IMR-90 (cell line): ENCODE measurements around the gene TMEM233. TPM values are rescaled to one million over a fixed set of nuclear protein-coding genes. Genes with fewer than 3 reads are reported as not detected.
A peak's percentile ranks its signal among the peaks of the same experiment; 100 is the strongest.

Experiments
- ATAC-seq: fragments of 200-7000 bp; cut with Tn5 transposase; 2 replicates; pipeline ENCODE4 v1.9.1; 2020; ENCODE audit warnings: low read depth, mild to moderate bottlenecking, moderate library complexity
- BruUV-seq: library from RNA; stranded (reverse); fragments of 400-500 nt; replicated peaks from 2 replicates; lab custom pipeline; 2021; lab: Mats Ljungman, UMichigan
- CTCF ChIA-PET: fragments of 300-600 bp; formaldehyde crosslinking; extraction: SDS; loops from one replicate; lab custom pipeline; 2021; ENCODE audit warnings: antibody characterized with exemption; lab: Yijun Ruan, JAX
- POLR2A ChIA-PET: fragments of 300-600 bp; sonication (Branson Sonifier 250); formaldehyde crosslinking; loops from one replicate; lab custom pipeline; 2022; ENCODE audit warnings: antibody characterized with exemption; ENCODE audit not compliant: unreplicated experiment; lab: Charles Lee
- DNase-seq: peaks from one replicate; pipeline ENCODE4 v3.0.0; 2013
- H2AFZ ChIP-seq: replicated peaks from 2 replicates; pipeline ENCODE3; 2013; ENCODE audit warnings: low read length, mild to moderate bottlenecking; ENCODE audit not compliant: poor library complexity
- H2AK5ac ChIP-seq: 2 replicates; pipeline ENCODE4 v1.6.1; 2013; ENCODE audit warnings: low read depth, low read length, inconsistent platforms
- H2AK9ac ChIP-seq: replicated peaks from 2 replicates; pipeline ENCODE3; 2013; ENCODE audit warnings: mild to moderate bottlenecking, low read depth, low read length, moderate library complexity; ENCODE audit not compliant: poor library complexity
- H2BK120ac ChIP-seq: 2 replicates; pipeline ENCODE4 v1.6.1; 2013; ENCODE audit warnings: low read depth, low read length, inconsistent platforms
- H2BK15ac ChIP-seq: 3 replicates; pipeline ENCODE4 v1.6.1; 2013; ENCODE audit warnings: low read depth, low read length, inconsistent platforms
- H2BK20ac ChIP-seq: 2 replicates; pipeline ENCODE4 v1.6.1; 2013; ENCODE audit warnings: low read depth, mild to moderate bottlenecking, inconsistent platforms, low read length, moderate library complexity
- H2BK5ac ChIP-seq: 2 replicates; pipeline ENCODE4 v1.6.1; 2013; ENCODE audit warnings: mild to moderate bottlenecking, low read depth, low read length, inconsistent platforms; ENCODE audit not compliant: poor library complexity, severe bottlenecking
- H3K14ac ChIP-seq: replicated peaks from 2 replicates; pipeline ENCODE4 v1.6.1; 2013; ENCODE audit warnings: low read depth, low read length, inconsistent platforms
- H3K18ac ChIP-seq: 2 replicates; pipeline ENCODE4 v1.6.1; 2013; ENCODE audit warnings: low read depth, low read length, control low read depth
- H3K23ac ChIP-seq: 2 replicates; pipeline ENCODE4 v1.6.1; 2013; ENCODE audit warnings: low read depth, low read length, inconsistent platforms
- H3K27ac ChIP-seq: 2 replicates; pipeline ENCODE4 v1.5.1; 2013; ENCODE audit warnings: mild to moderate bottlenecking, control low read depth, low read length; ENCODE audit not compliant: insufficient read depth
- H3K27me3 ChIP-seq: 2 replicates; pipeline ENCODE4 v1.6.1; 2013; ENCODE audit warnings: low read length; ENCODE audit not compliant: control insufficient read depth, insufficient read depth
- H3K36me3 ChIP-seq: 2 replicates; pipeline ENCODE4 v1.6.1; 2013; ENCODE audit warnings: low read length, mixed read lengths; ENCODE audit not compliant: control insufficient read depth, insufficient read depth
- H3K4ac ChIP-seq: 2 replicates; pipeline ENCODE4 v1.6.1; 2013; ENCODE audit warnings: low read depth, low read length, inconsistent platforms
- H3K4me1 ChIP-seq: 2 replicates; pipeline ENCODE4 v1.6.1; 2013; ENCODE audit warnings: low read length, mixed read lengths; ENCODE audit not compliant: control insufficient read depth, insufficient read depth
- H3K4me2 ChIP-seq: 2 replicates; pipeline ENCODE4 v1.6.1; 2013; ENCODE audit warnings: low read depth, mild to moderate bottlenecking, control low read depth, low read length, moderate library complexity
- H3K4me3 ChIP-seq: 2 replicates; pipeline ENCODE4 v1.5.1; 2013; ENCODE audit warnings: low read depth, mild to moderate bottlenecking, control low read depth, low read length, moderate library complexity; ENCODE audit not compliant: insufficient read depth
- H3K56ac ChIP-seq: 2 replicates; pipeline ENCODE4 v1.6.1; 2013; ENCODE audit warnings: low read length, inconsistent platforms; ENCODE audit not compliant: insufficient read depth; ENCODE audit errors: extremely low read depth
- H3K79me1 ChIP-seq, 2 experiments: 2 replicates each; pipeline ENCODE4 v1.6.1; 2013; ENCODE audit warnings: low read length in 2 of 2, inconsistent platforms in 1 of 2, low read depth in 1 of 2
- H3K9ac ChIP-seq: 2 replicates; pipeline ENCODE4 v1.6.1; 2013; ENCODE audit warnings: low read depth, low read length, control low read depth
- H3K9me1 ChIP-seq: 2 replicates; pipeline ENCODE4 v1.6.1; 2013; ENCODE audit warnings: low read length, inconsistent platforms; ENCODE audit not compliant: insufficient read depth
- H3K9me3 ChIP-seq: 2 replicates; pipeline ENCODE4 v1.6.1; 2013; ENCODE audit warnings: low read length; ENCODE audit not compliant: control insufficient read depth, insufficient read depth
- H4K20me1 ChIP-seq: 2 replicates; pipeline ENCODE4 v1.6.1; 2013; ENCODE audit warnings: low read length, inconsistent platforms; ENCODE audit not compliant: insufficient read depth
- H4K5ac ChIP-seq: 2 replicates; pipeline ENCODE4 v1.6.1; 2013; ENCODE audit warnings: mild to moderate bottlenecking, low read depth, low read length, control low read depth
- H4K8ac ChIP-seq, 2 experiments: 2 replicates each; pipeline ENCODE4 v1.6.1; 2013; ENCODE audit warnings: low read depth in 2 of 2, low read length in 2 of 2, control low read depth in 1 of 2, inconsistent platforms in 1 of 2
- H4K91ac ChIP-seq: 2 replicates; pipeline ENCODE4 v1.6.1; 2013; ENCODE audit warnings: low read depth, low read length, inconsistent platforms; ENCODE audit not compliant: insufficient read depth
- BHLHE40 ChIP-seq: fragments of 150-350 bp; IDR thresholded peaks from 2 replicates; pipeline ENCODE4 v1.6.1; 2016; ENCODE audit warnings: mild to moderate bottlenecking, low read depth, low read length
- CTCF ChIP-seq: conservative IDR thresholded peaks from 2 replicates; pipeline ENCODE4 v1.5.1; 2012; ENCODE audit warnings: mild to moderate bottlenecking, low read depth, low read length, improper control_type of control experiment
- ELK1 ChIP-seq: fragments of 150-350 bp; IDR thresholded peaks from 2 replicates; pipeline ENCODE4 v1.6.1; 2016; ENCODE audit warnings: low read depth, mild to moderate bottlenecking, low read length, moderate library complexity, borderline replicate concordance
- FOS ChIP-seq: fragments of 150-350 bp; IDR thresholded peaks from 2 replicates; pipeline ENCODE4 v1.6.1; 2016; ENCODE audit warnings: low read depth, low read length
- MAFK ChIP-seq: IDR thresholded peaks from 2 replicates; pipeline ENCODE4 v1.6.1; 2012; ENCODE audit warnings: low read depth, low read length, improper control_type of control experiment
- MAZ ChIP-seq: IDR thresholded peaks from 2 replicates; pipeline ENCODE4 v1.6.1; 2012; ENCODE audit warnings: low read depth, mild to moderate bottlenecking, low read length, improper control_type of control experiment, moderate library complexity, borderline replicate concordance
- MXI1 ChIP-seq: IDR thresholded peaks from 2 replicates; pipeline ENCODE4 v1.6.1; 2012; ENCODE audit warnings: low read depth, mild to moderate bottlenecking, low read length, moderate library complexity, borderline replicate concordance
- NFE2L2 ChIP-seq: fragments of 150-350 bp; IDR thresholded peaks from 2 replicates; pipeline ENCODE4 v1.6.1; 2016; ENCODE audit warnings: low read depth, mild to moderate bottlenecking, low read length
- POLR2A ChIP-seq: IDR thresholded peaks from 2 replicates; pipeline ENCODE4 v1.6.1; 2012; ENCODE audit warnings: mild to moderate bottlenecking, low read depth, low read length
- RAD21 ChIP-seq: IDR thresholded peaks from 2 replicates; pipeline ENCODE4 v1.6.1; 2012; ENCODE audit warnings: low read length, improper control_type of control experiment
- RCOR1 ChIP-seq: IDR thresholded peaks from 2 replicates; pipeline ENCODE4 v1.6.1; 2012; ENCODE audit warnings: mild to moderate bottlenecking, low read length, improper control_type of control experiment; ENCODE audit not compliant: insufficient replicate concordance
- RFX5 ChIP-seq: IDR thresholded peaks from 2 replicates; pipeline ENCODE4 v1.8.0; 2012; ENCODE audit warnings: low read depth, mild to moderate bottlenecking, low read length, moderate library complexity
- SMC3 ChIP-seq: fragments of 150-350 bp; IDR thresholded peaks from 2 replicates; pipeline ENCODE4 v1.6.1; 2016; ENCODE audit warnings: low read depth, mild to moderate bottlenecking, antibody characterized with exemption, low read length, moderate library complexity
- USF2 ChIP-seq: fragments of 150-350 bp; IDR thresholded peaks from 2 replicates; pipeline ENCODE4 v1.6.1; 2017; ENCODE audit warnings: mild to moderate bottlenecking, antibody characterized with exemption, low read length, low read depth
- WGBS, 2 experiments: methylation state at CpG; one replicate each; pipeline versions ENCODE4 v1.1.5 to v1.1.7; 2013; ENCODE audit warnings: missing lambda C conversion rate in 2 of 2; ENCODE audit not compliant: insufficient read length in 1 of 2; ENCODE audit errors: extremely low coverage in 2 of 2; 5-methylcytosine and 5-hydroxymethylcytosine counted together
- dilution Hi-C: fragments of 300-500 bp; cut with HindIII; formaldehyde crosslinking; loops from one replicate; pipeline ENCODE4 v1.14.3; 2018; ENCODE audit warnings: low sequenced_read_pairs; ENCODE audit not compliant: unreplicated experiment
- in situ Hi-C: fragments of 300-500 bp; cut with MboI; formaldehyde crosslinking; loops from 3 replicates; pipeline ENCODE4 v1.14.3; 2019; ENCODE audit warnings: low sequenced_read_pairs, inconsistent platforms, mixed read lengths
- intact Hi-C: fragments of 100-400 bp; cut with micrococcal nuclease; formaldehyde crosslinking; loops from 2 replicates; pipeline ENCODE4 v1.10.0; 2022
- polyA plus RNA-seq, 3 experiments: library from polyadenylated mRNA; depleted of rRNA; stranded (reverse); fragments of >200 nt; gene quantifications; 2 replicates each; pipeline ENCODE4 v1.2.3, GENCODE V29; 2012; ENCODE audit warnings: low replicate concordance in 1 of 3
- total RNA-seq: library from RNA; depleted of rRNA; stranded (reverse); fragments of >200 nt; gene quantifications from 2 replicates; pipeline ENCODE4 v1.2.3, GENCODE V29; 2012

The TMEM233 gene
- total and polyA plus RNA-seq, 2 of the 4 experiments (the other 2 are of a cell fraction), result not detected

- no peaks in the 10 kb centered on the region for H3K4me1 ChIP-seq
- no peak overlapping the region for H3K14ac ChIP-seq
- H2AFZ ChIP-seq, result no peak overlapping the region
- H3K4me2 ChIP-seq, result no peak overlapping the region
- H3K18ac ChIP-seq, result no peak overlapping the region
- no peak overlapping the region for H3K4me3 ChIP-seq
- H2BK20ac ChIP-seq, result no peak overlapping the region
- intact Hi-C loops, result no loop called here
- 98% methylated on average over 8 of the region's 12 CpGs; no CpG with 5 or more reads in 1 of the 2 experiments for WGBS, 2 experiments
- in situ Hi-C loops, result no loop called here
- no peak for DNase-seq
- H3K23ac ChIP-seq, result no peak overlapping the region
- no peak for ATAC-seq
- no peaks in the 10 kb centered on the region for H3K27me3 ChIP-seq
- H2BK120ac ChIP-seq, result no peak overlapping the region
- H4K20me1 ChIP-seq, result no peaks in the 10 kb centered on the region
- H3K9me3 ChIP-seq, result no peaks in the 10 kb centered on the region
- peaks cover 5% of the 10 kb centered on the region; the same call in 1 of the 2 replicates for H3K9me1 ChIP-seq
- ChIA-PET CTCF (interaction anchor here (0.8 to 1.0 kb wide), 2 partner anchors 9 to 19 kb away, joined by 3 read pairs; partner anchors contain the start of gene PRKAB1), POLR2A (no interaction called here)
- H3K36me3 ChIP-seq, result peaks cover 9% of the 10 kb centered on the region
- H3K4ac ChIP-seq, result no peak overlapping the region
- TF ChIP-seq RFX5, result no peak
- TF ChIP-seq NFE2L2, result no peak
- TF ChIP-seq ELK1, result no peak
- no peak for TF ChIP-seq RCOR1
- TF ChIP-seq MAZ, result no peak
- no peak for TF ChIP-seq BHLHE40
- no peak for TF ChIP-seq FOS
- no peak for TF ChIP-seq USF2
- TF ChIP-seq POLR2A, result no peak
- no peak for TF ChIP-seq MAFK
- TF ChIP-seq SMC3, result no peak
- no peak for TF ChIP-seq CTCF
- no peak for TF ChIP-seq MXI1
- no peak for TF ChIP-seq RAD21
- no peak overlapping the region for H3K27ac ChIP-seq
- H4K8ac ChIP-seq, result no peak overlapping the region
- H2AK9ac ChIP-seq, result no peak overlapping the region
- dilution Hi-C loops, result no loop called here
- H2AK5ac ChIP-seq, result no peak overlapping the region
- H4K5ac ChIP-seq, result no peak overlapping the region
- H4K91ac ChIP-seq, result no peak overlapping the region
- H3K9ac ChIP-seq, result no peak overlapping the region
- TSS peak; percentile 69 for BruUV-seq
- no peak overlapping the region for H2BK5ac ChIP-seq
- H2BK15ac ChIP-seq, result no peak overlapping the region
- no peaks in the 10 kb centered on the region for H3K79me1 ChIP-seq
- no peak overlapping the region for H3K56ac ChIP-seq
Observed at GRCh38 chr12:119686355-119686754, 92.8 kb downstream of the TMEM233 start.
